SK-N-MC (cell line): ENCODE measurements around the gene CHRM1.

Source experiments
- EZH2 ChIP-seq: fragments of 200-600 bp; sonication (generic); IDR thresholded peaks from one replicate; pipeline ENCODE4 v1.6.1; 2017; ENCODE audit warnings: antibody characterized with exemption
- POLR2AphosphoS5 ChIP-seq: IDR thresholded peaks from 2 replicates; pipeline ENCODE4 v1.6.1; 2012; ENCODE audit warnings: mild to moderate bottlenecking, low read depth, low read length, borderline replicate concordance

DNA sequence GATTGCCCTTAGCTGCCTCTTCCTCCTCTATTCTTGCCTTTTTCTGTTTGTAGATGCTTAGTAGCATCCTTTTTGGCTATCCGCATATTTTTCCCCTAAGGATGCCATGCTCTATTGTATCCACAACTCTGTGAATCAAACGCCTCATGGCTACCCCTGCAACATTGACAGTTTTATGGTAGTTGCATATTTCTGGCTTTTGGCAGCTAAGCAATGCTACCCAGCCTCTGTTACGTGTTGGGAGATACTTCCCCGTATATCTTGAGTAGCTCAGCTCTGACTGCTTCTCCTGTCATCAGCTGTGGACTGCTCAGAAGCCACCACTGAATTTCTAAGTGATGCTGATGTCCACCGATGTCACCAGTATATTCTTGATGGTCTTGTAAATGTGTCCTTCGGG, 55.5 kb downstream of the CHRM1 start:
- TF ChIP-seq POLR2AphosphoS5 (no peak), EZH2 (no peak)
